CD14-positive monocyte (primary cell): Measurements from ENCODE around the gene S100P. TPM values are rescaled to one million over a fixed set of nuclear protein-coding genes. Genes with fewer than 3 reads are reported as not detected.

Experiments
- DNase-seq, 3 donors: peaks; one replicate each; pipeline ENCODE4 v3.0.0-alpha.2; 2011 to 2022
- H2AFZ ChIP-seq: 2 replicates; pipeline ENCODE4 v1.6.0; 2012; ENCODE audit warnings: mild to moderate bottlenecking, low read depth, low read length, inconsistent platforms; ENCODE audit not compliant: insufficient read depth, poor library complexity, severe bottlenecking
- H3K27ac ChIP-seq, 2 donors: 1 replicate in 1 of 2; 2 replicates in 1 of 2; pipeline ENCODE4 v1.5.1; 2012 to 2013; ENCODE audit warnings: low read length in 2 of 2, control low read depth in 1 of 2, inconsistent platforms in 1 of 2, low read depth in 1 of 2, mild to moderate bottlenecking in 1 of 2
- H3K27me3 ChIP-seq, 2 donors: one replicate each; pipeline versions ENCODE4 v1.6.0 to v1.6.1; 2011 to 2013; ENCODE audit warnings: low read length in 2 of 2; ENCODE audit not compliant: control insufficient read depth in 2 of 2, insufficient read depth in 2 of 2
- H3K36me3 ChIP-seq, 2 donors: replicated peaks in 1 of 2; 1 replicate in 1 of 2; 2 replicates in 1 of 2; pipeline versions ENCODE4 v1.5.1 to v1.6.1; 2012 to 2013; ENCODE audit warnings: low read length in 2 of 2, control low read depth in 1 of 2, inconsistent platforms in 1 of 2, mild to moderate bottlenecking in 1 of 2; ENCODE audit not compliant: insufficient read depth in 2 of 2, control insufficient read depth in 1 of 2
- H3K4me1 ChIP-seq, 2 donors: 1 replicate in 1 of 2; 2 replicates in 1 of 2; pipeline versions ENCODE4 v1.5.1 to v1.6.1; 2012 to 2013; ENCODE audit warnings: low read length in 2 of 2, control low read depth in 1 of 2, inconsistent platforms in 1 of 2, mild to moderate bottlenecking in 1 of 2, moderate library complexity in 1 of 2; ENCODE audit not compliant: insufficient read depth in 2 of 2, control insufficient read depth in 1 of 2
- H3K4me2 ChIP-seq: replicated peaks from 2 replicates; pipeline ENCODE3; 2012; ENCODE audit warnings: low read length, moderate library complexity, mild to moderate bottlenecking; ENCODE audit not compliant: poor library complexity, severe bottlenecking; ENCODE audit errors: extremely low read depth
- H3K4me3 ChIP-seq, 3 experiments: fragments of 200-600 bp in 1 of 3; sonication (generic) in 1 of 3; replicated peaks in 1 of 3; 1 replicate in 2 of 3; 2 replicates in 1 of 3; pipeline ENCODE4 v1.5.1; 2011 to 2013; ENCODE audit warnings: low read length in 3 of 3, mild to moderate bottlenecking in 3 of 3, control low read depth in 2 of 3, low read depth in 2 of 3, inconsistent platforms in 1 of 3, moderate library complexity in 1 of 3
- H3K79me2 ChIP-seq: 2 replicates; pipeline ENCODE4 v1.6.0; 2012; ENCODE audit warnings: mild to moderate bottlenecking, control low read depth, inconsistent platforms, low read length, moderate library complexity; ENCODE audit not compliant: insufficient read depth
- H3K9ac ChIP-seq: 2 replicates; pipeline ENCODE4 v1.6.0; 2017; ENCODE audit warnings: low read length, mild to moderate bottlenecking; ENCODE audit not compliant: insufficient read depth, poor library complexity, severe bottlenecking
- H3K9me3 ChIP-seq, 2 donors: replicated peaks in 1 of 2; 1 replicate in 1 of 2; 2 replicates in 1 of 2; pipeline versions ENCODE4 v1.5.1 to v1.6.1; 2012 to 2013; ENCODE audit warnings: low read length in 2 of 2, control low read depth in 1 of 2; ENCODE audit not compliant: control insufficient read depth in 1 of 2, insufficient read depth in 1 of 2
- H4K20me1 ChIP-seq: 2 replicates; pipeline ENCODE4 v1.6.0; 2012; ENCODE audit warnings: mild to moderate bottlenecking, low read length, control low read depth, moderate library complexity; ENCODE audit not compliant: insufficient read depth
- H3K27ac Mint-ChIP-seq, 7 donors: one replicate each; pipeline ENCODE4 v1.8.0; 2020; ENCODE audit warnings: mild to moderate bottlenecking in 7 of 7, mixed read lengths in 7 of 7, moderate library complexity in 6 of 7, inconsistent platforms in 2 of 7
- H3K27me3 Mint-ChIP-seq, 3 donors: one replicate each; pipeline ENCODE4 v1.8.0; 2021 to 2022; ENCODE audit warnings: low read depth in 3 of 3, mild to moderate bottlenecking in 3 of 3, mixed read lengths in 3 of 3, moderate library complexity in 3 of 3, inconsistent platforms in 1 of 3
- H3K36me3 Mint-ChIP-seq, 2 donors: one replicate each; pipeline ENCODE4 v1.8.0; 2020; ENCODE audit warnings: mixed read lengths in 2 of 2, inconsistent platforms in 1 of 2, mild to moderate bottlenecking in 1 of 2
- H3K4me1 Mint-ChIP-seq: one replicate; pipeline ENCODE4 v1.8.0; 2020; ENCODE audit warnings: mild to moderate bottlenecking, mixed read lengths
- H3K4me3 Mint-ChIP-seq, 2 donors: one replicate each; pipeline ENCODE4 v1.8.0; 2020; ENCODE audit warnings: mild to moderate bottlenecking in 2 of 2, mixed read lengths in 2 of 2, moderate library complexity in 1 of 2
- H3K9me3 Mint-ChIP-seq, 7 donors: one replicate each; pipeline ENCODE4 v1.8.0; 2020 to 2022; ENCODE audit warnings: mixed read lengths in 7 of 7, mild to moderate bottlenecking in 6 of 7, moderate library complexity in 6 of 7, inconsistent platforms in 2 of 7
- CTCF ChIP-seq: fragments of 200-600 bp; IDR thresholded peaks from one replicate; pipeline ENCODE4 v1.8.0; 2022; ENCODE audit warnings: antibody characterized with exemption, mild to moderate bottlenecking
- WGBS: methylation state at CpG from one replicate; pipeline ENCODE4 v1.1.5; 2013; ENCODE audit warnings: missing lambda C conversion rate; ENCODE audit not compliant: insufficient coverage; 5-methylcytosine and 5-hydroxymethylcytosine counted together
- intact Hi-C, 2 donors: fragments of 100-400 bp; cut with micrococcal nuclease; formaldehyde crosslinking; loops; one replicate each; pipeline versions ENCODE4 v1.15.0 to v1.15.1; 2023
- polyA plus RNA-seq, 3 donors: library from polyadenylated mRNA; depleted of rRNA in 1 of 3; unstranded in 2 of 3; stranded (reverse) in 1 of 3; fragments of 300-500 nt in 2 of 3; fragments of >200 nt in 1 of 3; fragmentation: Illumina TruSeq in 2 of 3; gene quantifications; 1 replicate in 2 of 3; 2 replicates in 1 of 3; pipeline ENCODE4 v1.2.3, GENCODE V29; 2012 to 2021

Gene S100P
- polyA plus RNA-seq, 3 donors: 13.6 to 71.2 (median 29.3) TPM

DNA sequence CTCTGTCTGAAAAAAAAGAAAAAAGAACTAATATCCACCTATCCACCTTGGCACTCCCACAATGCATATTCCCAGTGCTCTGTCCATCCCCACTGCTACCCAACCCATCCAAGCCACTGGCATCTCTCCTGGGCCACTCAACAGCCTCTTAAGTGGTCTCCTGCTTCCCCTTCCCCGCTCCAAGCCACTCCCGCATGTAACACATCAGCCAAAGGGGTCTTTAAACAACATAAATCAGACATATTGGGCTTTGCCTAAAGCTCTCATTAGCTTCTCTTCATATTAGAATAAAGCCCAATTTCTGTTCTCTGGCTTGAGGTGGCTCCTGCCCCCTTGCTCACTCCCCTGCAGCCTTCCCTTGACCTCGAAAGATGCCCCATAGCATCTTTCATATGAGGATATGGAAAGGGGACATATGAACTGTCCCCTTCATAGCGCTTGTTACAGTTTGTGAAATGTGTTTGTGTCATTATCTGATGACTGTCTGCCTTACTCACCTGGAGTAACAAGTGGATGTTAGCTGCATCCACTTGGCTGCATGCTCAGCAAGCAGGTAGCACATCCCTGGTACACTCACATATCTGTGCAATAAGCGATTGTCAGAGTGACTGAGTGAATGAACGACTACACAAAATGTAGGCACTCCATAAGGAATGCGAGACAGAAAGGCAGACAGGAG, 25.4 kb downstream of the S100P start:
- peaks cover 26% of the 10 kb centered on the region for H3K4me1 Mint-ChIP-seq

More for the DNA sequence above, 25.4 kb downstream of the S100P start:
- Mint-ChIP-seq H3K36me3 (peaks cover 4 to 5% of the 10 kb centered on the region in 2 donors), H3K27ac (peak overlapping the region in 1 of 7 donors; percentile 34), H3K27me3 (peaks cover 2 to 3% (median 2%) of the 10 kb centered on the region in 3 donors), H3K4me3 (no peak overlapping the region), H3K9me3 (no peaks in the 10 kb centered on the region)
- Histone ChIP-seq H3K79me2 (peaks cover 18% of the 10 kb centered on the region), H3K4me1 (peaks cover 22 to 33% of the 10 kb centered on the region in 2 donors), H3K27me3 (no peaks in the 10 kb centered on the region), H3K9me3 (no peaks in the 10 kb centered on the region), H3K27ac (no peak overlapping the region), H3K9ac (no peak overlapping the region), H3K36me3 (no peaks in the 10 kb centered on the region), H2AFZ (no peak overlapping the region), H3K4me2 (no peak overlapping the region), H4K20me1 (peaks cover 10% of the 10 kb centered on the region), H3K4me3 (no peak overlapping the region)
- DNase-seq: no peak
- TF ChIP-seq CTCF: no peak
- WGBS: 93% methylated on average over 4 of the region's 7 CpGs
- intact Hi-C loops: loop anchor here (5.0 to 10.0 kb wide), 5 partner anchors 63 to 353 kb away; partner anchors contain the start of genes KIAA0232 (in 1 of the 2), MRFAP1 (in 1 of the 2) and TADA2B (in 1 of the 2)
